GM19468 (cell line): ENCODE results near the gene ZNF519.
"Not testable (repeated sequence)": the region's sequence is repeated elsewhere in the genome, so short reads cannot be mapped to it uniquely, and the experiment has no call there.

Source experiments
- ATAC-seq: cut with Tn5 transposase; IDR thresholded peaks from one replicate; pipeline ENCODE4 v1.9.1; 2021; ENCODE audit warnings: mild to moderate bottlenecking, moderate library complexity, moderate number of reproducible peaks; ENCODE audit not compliant: unreplicated experiment; ENCODE audit errors: extremely low read depth

The ZNF519 gene

GRCh38 chr18:14147935-14148865 is 16.0 kb upstream of the ZNF519 start:
- not testable (repeated sequence) for ATAC-seq

- not testable (repeated sequence) for ATAC-seq
Observed at GRCh38 chr18:14146771-14147170, 14.5 kb upstream of the ZNF519 start.

GRCh38 chr18:14145581-14146338 is 13.5 kb upstream of the ZNF519 start:
- ATAC-seq = not testable (repeated sequence)

GRCh38 chr18:14145021-14145420 is 12.8 kb upstream of the ZNF519 start:
- not testable (repeated sequence) for ATAC-seq

- ATAC-seq = no peak
Observed at GRCh38 chr18:14144628-14144895, 12.3 kb upstream of the ZNF519 start.

- ATAC-seq = not testable (repeated sequence)
Observed at GRCh38 chr18:14143871-14144627, 11.8 kb upstream of the ZNF519 start.

GRCh38 chr18:14143396-14143795 is 11.2 kb upstream of the ZNF519 start:
- not testable (repeated sequence) for ATAC-seq

GRCh38 chr18:14142177-14142576 is 9.9 kb upstream of the ZNF519 start:
- ATAC-seq = not testable (repeated sequence)

- not testable (repeated sequence) for ATAC-seq
Observed at GRCh38 chr18:14139583-14139982, 7.3 kb upstream of the ZNF519 start.

GRCh38 chr18:14137971-14138370 is 5.7 kb upstream of the ZNF519 start:
- not testable (repeated sequence) for ATAC-seq

GRCh38 chr18:14131696-14132270 is 452 bp downstream of the ZNF519 start:
- not testable (repeated sequence) for ATAC-seq

GRCh38 chr18:14130804-14131203 is 1.4 kb downstream of the ZNF519 start:
- not testable (repeated sequence) for ATAC-seq

GRCh38 chr18:14124689-14125088 is 7.5 kb downstream of the ZNF519 start:
- ATAC-seq = no peak

GRCh38 chr18:14122097-14122496 is 10.1 kb downstream of the ZNF519 start:
- ATAC-seq = no peak

- ATAC-seq = no peak
Observed at GRCh38 chr18:14120926-14121325, 11.3 kb downstream of the ZNF519 start.

- ATAC-seq = no peak
Observed at GRCh38 chr18:14117606-14118005, 14.6 kb downstream of the ZNF519 start.

- no peak for ATAC-seq
Observed at GRCh38 chr18:14106906-14107305, 25.3 kb downstream of the ZNF519 start.

GRCh38 chr18:14104906-14105748 is 27.1 kb downstream of the ZNF519 start:
- ATAC-seq = no peak

GRCh38 chr18:14104201-14104600 is 28.0 kb downstream of the ZNF519 start:
- no peak for ATAC-seq
